ENCODE measurements around the gene GRHL3.

GRHL3 gene

GRCh38 chr1:24384251-24385090 lies 65.3 kb downstream of the GRHL3 start:
- TF ChIP-seq, protein P1, sequence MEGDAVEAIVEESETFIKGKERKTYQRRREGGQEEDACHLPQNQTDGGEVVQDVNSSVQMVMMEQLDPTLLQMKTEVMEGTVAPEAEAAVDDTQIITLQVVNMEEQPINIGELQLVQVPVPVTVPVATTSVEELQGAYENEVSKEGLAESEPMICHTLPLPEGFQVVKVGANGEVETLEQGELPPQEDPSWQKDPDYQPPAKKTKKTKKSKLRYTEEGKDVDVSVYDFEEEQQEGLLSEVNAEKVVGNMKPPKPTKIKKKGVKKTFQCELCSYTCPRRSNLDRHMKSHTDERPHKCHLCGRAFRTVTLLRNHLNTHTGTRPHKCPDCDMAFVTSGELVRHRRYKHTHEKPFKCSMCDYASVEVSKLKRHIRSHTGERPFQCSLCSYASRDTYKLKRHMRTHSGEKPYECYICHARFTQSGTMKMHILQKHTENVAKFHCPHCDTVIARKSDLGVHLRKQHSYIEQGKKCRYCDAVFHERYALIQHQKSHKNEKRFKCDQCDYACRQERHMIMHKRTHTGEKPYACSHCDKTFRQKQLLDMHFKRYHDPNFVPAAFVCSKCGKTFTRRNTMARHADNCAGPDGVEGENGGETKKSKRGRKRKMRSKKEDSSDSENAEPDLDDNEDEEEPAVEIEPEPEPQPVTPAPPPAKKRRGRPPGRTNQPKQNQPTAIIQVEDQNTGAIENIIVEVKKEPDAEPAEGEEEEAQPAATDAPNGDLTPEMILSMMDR (IDR thresholded peaks at IDR 0.05; ENCODE audit: low read depth, low read length), result no peak
- no peak overlapping the region for H3K4me3 ChIP-seq (replicated peaks in 1 of 2; ENCODE audit: low read depth in 2 of 2, low read length in 2 of 2)
- peak; percentile 54 to 83 for DNase-seq (ENCODE audit: low read depth in 2 of 2)

- TF ChIP-seq, protein P1 (IDR thresholded peaks at IDR 0.05; ENCODE audit: low read depth, low read length), result peak; percentile 56
- H3K4me3 ChIP-seq (replicated peaks in 1 of 2; ENCODE audit: low read depth in 2 of 2, low read length in 2 of 2), result no peak overlapping the region
- peak; percentile 46 to 58 for DNase-seq (ENCODE audit: low read depth in 2 of 2)
Observed at GRCh38 chr1:24385160-24385940, 66.2 kb downstream of the GRHL3 start.

- DNase-seq (ENCODE audit: low read depth in 2 of 2), result no peak
- H3K4me3 ChIP-seq (replicated peaks in 1 of 2; ENCODE audit: low read depth in 2 of 2, low read length in 2 of 2), result no peak overlapping the region
- TF ChIP-seq, protein P1 (IDR thresholded peaks at IDR 0.05; ENCODE audit: low read depth, low read length), result no peak
Observed at GRCh38 chr1:24386241-24386640, 67.1 kb downstream of the GRHL3 start.

GRCh38 chr1:24386931-24387330 lies 67.8 kb downstream of the GRHL3 start:
- H3K4me3 ChIP-seq (replicated peaks in 1 of 2; ENCODE audit: low read depth in 2 of 2, low read length in 2 of 2), result no peak overlapping the region
- TF ChIP-seq, protein P1 (IDR thresholded peaks at IDR 0.05; ENCODE audit: low read depth, low read length), result no peak
- no peak for DNase-seq (ENCODE audit: low read depth in 2 of 2)

GRCh38 chr1:24387636-24388175 lies 68.5 kb downstream of the GRHL3 start:
- TF ChIP-seq, protein P1 (IDR thresholded peaks at IDR 0.05; ENCODE audit: low read depth, low read length), result no peak
- no peak for DNase-seq (ENCODE audit: low read depth in 2 of 2)
- H3K4me3 ChIP-seq (replicated peaks in 1 of 2; ENCODE audit: low read depth in 2 of 2, low read length in 2 of 2), result no peak overlapping the region

- DNase-seq (ENCODE audit: low read depth in 2 of 2), result no peak
- H3K4me3 ChIP-seq (replicated peaks in 1 of 2; ENCODE audit: low read depth in 2 of 2, low read length in 2 of 2), result no peak overlapping the region
- TF ChIP-seq, protein P1 (IDR thresholded peaks at IDR 0.05; ENCODE audit: low read depth, low read length), result no peak
Observed at GRCh38 chr1:24388331-24388885, 69.3 kb downstream of the GRHL3 start.

All from cardiac fibroblast (primary cell).